ENCODE measurements around the gene CBFA2T3.

Gene CBFA2T3

DNA sequence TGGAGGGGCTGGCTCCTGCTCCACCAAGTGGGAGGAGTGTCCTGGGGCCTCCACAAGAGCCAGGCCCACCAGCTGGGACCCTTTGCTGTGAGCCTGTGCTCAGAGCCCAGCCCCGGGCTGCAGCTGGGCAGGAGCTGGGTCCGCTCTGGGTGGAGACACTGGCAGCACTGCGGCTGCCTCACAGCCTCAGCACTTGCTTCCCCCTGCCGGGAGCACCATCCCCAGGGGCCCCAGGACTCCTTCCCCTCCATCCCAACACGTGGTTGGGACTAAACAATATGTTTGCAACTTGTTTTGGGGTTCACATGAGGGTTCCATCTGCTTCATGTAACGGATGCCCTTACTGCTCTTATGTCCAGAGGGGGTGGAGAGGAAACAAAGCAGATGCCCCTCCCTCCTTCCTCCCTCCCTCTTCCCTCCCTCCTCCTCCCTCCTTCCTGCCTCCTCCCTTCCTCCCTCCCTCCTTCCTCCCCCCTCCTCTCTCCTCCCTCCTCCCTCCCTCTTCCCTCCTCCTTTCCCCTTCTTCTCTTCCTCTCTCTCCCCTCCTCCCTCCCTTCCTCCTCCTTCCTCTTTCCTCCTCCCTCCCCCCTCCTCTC lies 16.3 kb upstream of the CBFA2T3 start:
- no peak for DNase-seq (ENCODE audit: low read depth)
- no peak overlapping the region for H3K4me3 ChIP-seq (ENCODE audit: low read depth, low read length)
- TF ChIP-seq, protein P1, sequence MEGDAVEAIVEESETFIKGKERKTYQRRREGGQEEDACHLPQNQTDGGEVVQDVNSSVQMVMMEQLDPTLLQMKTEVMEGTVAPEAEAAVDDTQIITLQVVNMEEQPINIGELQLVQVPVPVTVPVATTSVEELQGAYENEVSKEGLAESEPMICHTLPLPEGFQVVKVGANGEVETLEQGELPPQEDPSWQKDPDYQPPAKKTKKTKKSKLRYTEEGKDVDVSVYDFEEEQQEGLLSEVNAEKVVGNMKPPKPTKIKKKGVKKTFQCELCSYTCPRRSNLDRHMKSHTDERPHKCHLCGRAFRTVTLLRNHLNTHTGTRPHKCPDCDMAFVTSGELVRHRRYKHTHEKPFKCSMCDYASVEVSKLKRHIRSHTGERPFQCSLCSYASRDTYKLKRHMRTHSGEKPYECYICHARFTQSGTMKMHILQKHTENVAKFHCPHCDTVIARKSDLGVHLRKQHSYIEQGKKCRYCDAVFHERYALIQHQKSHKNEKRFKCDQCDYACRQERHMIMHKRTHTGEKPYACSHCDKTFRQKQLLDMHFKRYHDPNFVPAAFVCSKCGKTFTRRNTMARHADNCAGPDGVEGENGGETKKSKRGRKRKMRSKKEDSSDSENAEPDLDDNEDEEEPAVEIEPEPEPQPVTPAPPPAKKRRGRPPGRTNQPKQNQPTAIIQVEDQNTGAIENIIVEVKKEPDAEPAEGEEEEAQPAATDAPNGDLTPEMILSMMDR (conservative IDR thresholded peaks at IDR 0.05; ENCODE audit: low read depth, low read length), result no peak

DNA sequence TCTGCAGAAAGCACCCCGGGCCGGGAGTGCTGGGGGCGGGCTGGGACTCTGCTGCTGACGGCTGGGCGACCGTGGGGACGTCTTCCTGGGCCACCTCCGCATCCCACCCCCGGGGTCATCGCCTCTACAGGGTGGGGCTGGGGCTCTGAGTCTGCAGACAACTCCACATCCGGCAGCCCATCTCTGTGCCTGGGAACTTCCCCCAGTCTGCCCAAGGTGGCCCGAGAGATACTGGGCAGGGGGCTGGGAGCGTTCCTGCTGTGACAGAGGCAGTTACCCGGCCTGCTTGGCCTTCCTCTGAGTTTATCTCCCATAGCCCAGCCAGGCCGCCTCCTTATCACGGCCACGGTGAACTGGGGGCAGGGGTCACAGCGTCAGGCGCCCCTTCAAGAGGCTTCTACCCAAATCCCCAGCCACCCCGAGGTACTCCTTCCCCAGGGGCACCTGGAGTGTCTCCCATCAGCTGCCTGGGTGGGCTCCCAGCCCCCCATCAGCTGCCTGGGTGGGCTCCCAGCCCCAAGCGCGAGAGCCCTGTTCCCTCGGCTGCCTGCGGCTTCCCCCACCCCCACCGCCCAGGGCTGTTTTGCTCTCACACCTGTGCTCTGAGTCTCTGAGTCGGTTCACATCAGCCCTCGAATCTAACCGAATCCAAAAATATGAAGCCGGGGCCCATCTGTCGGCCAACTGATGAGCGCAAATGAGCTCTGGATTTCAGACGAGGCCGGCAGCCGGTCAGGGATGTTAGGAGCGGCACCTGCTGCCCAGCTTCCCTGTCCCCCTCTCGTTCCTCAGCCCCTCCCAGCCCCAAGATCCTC lies 15.6 kb upstream of the CBFA2T3 start:
- TF ChIP-seq, protein P1 (conservative IDR thresholded peaks at IDR 0.05; ENCODE audit: low read depth, low read length), result no peak
- no peak for DNase-seq (ENCODE audit: low read depth)
- H3K4me3 ChIP-seq (ENCODE audit: low read depth, low read length), result no peak overlapping the region

DNA sequence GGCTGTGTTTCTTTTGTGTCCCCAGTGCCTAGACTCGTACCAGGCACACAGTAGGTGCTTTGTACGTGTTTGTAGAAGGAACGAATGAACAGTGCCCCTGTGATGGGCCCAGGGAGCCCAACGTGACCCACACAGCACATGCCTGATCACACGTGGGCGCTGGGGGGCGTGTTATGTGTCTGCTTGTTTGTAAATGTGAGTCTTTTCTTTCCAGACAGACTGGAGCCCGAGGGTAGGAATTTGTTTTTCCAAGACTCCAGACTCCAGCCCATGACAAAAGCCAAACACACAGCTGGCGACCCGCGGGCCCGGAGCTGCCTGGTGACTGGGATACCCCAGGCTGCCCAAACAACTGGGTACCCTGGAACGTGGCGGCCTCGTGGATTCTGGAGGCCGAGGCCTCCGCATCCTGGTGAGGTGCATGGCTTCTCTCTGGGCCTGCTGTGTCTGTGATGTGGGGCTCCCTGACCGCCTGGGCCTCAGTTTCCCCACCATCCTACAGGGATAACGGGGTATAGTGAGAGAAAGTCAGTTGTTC lies 14.9 kb upstream of the CBFA2T3 start:
- TF ChIP-seq, protein P1 (conservative IDR thresholded peaks at IDR 0.05; ENCODE audit: low read depth, low read length), result no peak
- DNase-seq (ENCODE audit: low read depth), result no peak
- H3K4me3 ChIP-seq (ENCODE audit: low read depth, low read length), result no peak overlapping the region

DNA sequence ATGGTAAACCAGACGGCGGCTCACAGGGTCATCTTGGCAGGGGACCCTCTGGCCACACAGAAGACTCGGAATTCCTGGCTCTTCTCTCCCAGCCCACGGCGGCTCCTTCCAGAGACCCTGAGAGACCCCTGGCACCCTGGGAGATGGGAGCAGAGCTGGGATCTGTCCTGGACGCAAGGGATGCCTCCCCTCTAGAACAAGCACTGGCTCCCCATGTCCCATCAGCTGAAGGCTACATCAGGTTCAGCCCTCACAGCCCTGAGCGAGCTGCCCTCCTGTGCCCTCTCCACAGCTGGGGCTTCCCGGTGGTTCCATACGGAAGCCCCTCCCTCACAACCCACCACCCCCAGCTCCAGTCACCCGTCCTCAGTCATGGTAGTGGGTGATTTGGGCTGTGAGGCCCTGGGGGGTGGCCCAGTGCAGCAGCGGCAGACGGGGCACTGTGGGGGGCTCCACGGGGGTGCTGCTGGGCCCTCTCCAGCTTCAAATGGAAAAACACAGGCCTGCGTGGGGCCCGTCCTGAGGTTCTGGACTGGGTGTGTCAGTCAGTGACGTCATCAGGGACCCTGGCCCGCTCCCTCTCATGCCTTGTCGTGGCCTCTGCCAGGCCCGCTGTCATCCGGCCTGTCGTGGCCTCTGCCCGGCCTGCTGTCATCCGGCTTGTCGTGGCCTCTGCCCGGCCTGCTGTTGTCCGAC lies 13.0 kb upstream of the CBFA2T3 start:
- H3K4me3 ChIP-seq (ENCODE audit: low read depth, low read length), result no peak overlapping the region
- no peak for DNase-seq (ENCODE audit: low read depth)
- TF ChIP-seq, protein P1 (conservative IDR thresholded peaks at IDR 0.05; ENCODE audit: low read depth, low read length), result no peak

DNA sequence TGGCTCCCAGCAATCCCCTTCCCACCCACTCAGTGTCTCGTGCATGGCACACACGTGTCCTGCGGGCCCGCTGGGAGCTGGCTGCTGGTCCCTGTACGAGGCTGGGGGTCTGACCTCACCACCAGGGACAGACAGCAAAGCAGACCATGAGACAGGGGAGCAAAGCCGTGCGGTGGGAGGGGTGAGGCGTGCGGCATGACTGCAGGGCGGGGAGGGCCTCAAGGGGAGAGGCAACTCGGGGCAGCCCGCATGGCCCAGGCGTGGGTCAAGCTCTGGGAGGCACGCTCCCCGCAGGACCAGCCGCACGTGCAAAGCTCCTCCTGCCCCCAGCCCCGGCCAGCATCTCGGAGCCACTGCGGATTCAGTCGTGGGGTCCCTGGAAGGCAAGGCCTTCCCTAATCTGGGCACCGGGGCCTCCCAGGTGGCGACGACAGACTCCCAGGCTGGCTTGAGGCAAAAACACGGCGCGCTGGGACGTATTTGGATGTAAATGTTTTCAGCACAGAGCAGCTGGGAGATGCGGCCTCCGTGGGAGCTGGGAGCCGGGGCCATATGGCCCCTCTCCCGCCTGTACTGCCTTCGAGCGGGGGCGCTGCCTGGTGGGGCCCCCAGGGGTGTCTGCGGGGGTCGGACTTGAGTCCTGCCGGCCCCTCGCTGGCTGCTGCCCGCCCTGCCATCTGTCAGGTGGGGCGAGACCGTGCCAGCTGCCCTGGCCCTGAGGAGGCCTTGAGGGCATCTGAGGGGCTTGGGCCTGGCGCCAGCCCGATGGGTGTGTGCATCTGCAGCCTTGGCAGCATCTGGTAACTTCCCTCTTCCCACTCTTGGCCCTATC lies 12.2 kb upstream of the CBFA2T3 start:
- no peak overlapping the region for H3K4me3 ChIP-seq (ENCODE audit: low read depth, low read length)
- TF ChIP-seq, protein P1 (conservative IDR thresholded peaks at IDR 0.05; ENCODE audit: low read depth, low read length), result no peak
- no peak for DNase-seq (ENCODE audit: low read depth)

DNA sequence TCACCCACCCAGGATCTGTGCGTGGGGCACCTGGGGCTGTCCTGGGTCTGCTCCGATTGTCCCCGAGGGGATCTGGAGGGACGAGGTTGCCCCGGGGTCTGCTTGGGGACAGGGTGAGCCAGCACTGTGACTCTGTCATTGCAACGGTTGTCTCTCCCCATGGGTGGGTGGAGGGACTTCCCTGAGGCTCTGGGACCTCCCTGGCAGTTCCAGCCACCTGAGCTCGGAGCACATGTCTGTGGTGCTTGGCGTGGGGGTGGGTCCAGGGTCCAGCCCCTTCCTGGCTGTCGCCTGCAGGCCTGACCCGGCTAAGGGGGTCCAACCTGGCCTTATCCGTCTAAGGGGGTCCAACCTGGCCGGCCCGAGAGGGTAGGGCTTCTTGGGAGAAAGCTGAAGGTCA lies 8.5 kb upstream of the CBFA2T3 start:
- H3K4me3 ChIP-seq (ENCODE audit: low read depth, low read length), result no peak overlapping the region
- DNase-seq (ENCODE audit: low read depth), result no peak
- TF ChIP-seq, protein P1 (conservative IDR thresholded peaks at IDR 0.05; ENCODE audit: low read depth, low read length), result no peak
